ENCODE results near the gene UBE2D2. TPM values are rescaled to one million over a fixed set of nuclear protein-coding genes. Genes with fewer than 3 reads are reported as not detected.

The UBE2D2 gene
- total RNA-seq, 3 donors from 2014 or later = 139 to 145 (median 140) TPM

- Histone ChIP-seq H3K4me1 (ENCODE audit: low read depth) (peaks cover 41% of the 10 kb centered on the region), H3K9me3 (no peaks in the 10 kb centered on the region), H3K4me3 (no peak overlapping the region), H3K36me3 (ENCODE audit: low read depth) (no peaks in the 10 kb centered on the region)
- TF ChIP-seq CTCF (IDR thresholded peaks at IDR 0.05) = peak; percentile 86
- DNase-seq (peak; percentile 66 to 74 (median 69)), ATAC-seq (peak; percentile 37)
- intact Hi-C loops (cut with DNase I, micrococcal nuclease) = loop anchor here (2.0 to 10.0 kb wide), 4 partner anchors 59 to 131 kb away; no protein-coding TSS in a partner anchor
Measured at GRCh38 chr5:139633295-139634027, 72.3 kb downstream of the UBE2D2 start.

GRCh38 chr5:139634028-139634325, 72.8 kb downstream of the UBE2D2 start:
- peaks cover 46% of the 10 kb centered on the region for H3K4me1 ChIP-seq (ENCODE audit: low read depth)
- intact Hi-C loops (cut with DNase I, micrococcal nuclease) = loop anchor here (5.0 to 10.0 kb wide), 3 partner anchors 58 to 128 kb away; no protein-coding TSS in a partner anchor
- H3K4me3 ChIP-seq = no peak overlapping the region
- no peaks in the 10 kb centered on the region for H3K9me3 ChIP-seq
- ATAC-seq = no peak
- DNase-seq = peak in 1 of 3 donors; percentile 7
- no peak for TF ChIP-seq CTCF (IDR thresholded peaks at IDR 0.05)
- no peaks in the 10 kb centered on the region for H3K36me3 ChIP-seq (ENCODE audit: low read depth)

- no peak for TF ChIP-seq CTCF (IDR thresholded peaks at IDR 0.05)
- Histone ChIP-seq H3K4me1 (ENCODE audit: low read depth) (peaks cover 48% of the 10 kb centered on the region), H3K4me3 (no peak overlapping the region), H3K36me3 (ENCODE audit: low read depth) (no peaks in the 10 kb centered on the region), H3K9me3 (no peaks in the 10 kb centered on the region)
- intact Hi-C loops (cut with DNase I, micrococcal nuclease) = loop anchor here (5.0 to 10.0 kb wide), 3 partner anchors 58 to 128 kb away; no protein-coding TSS in a partner anchor
- ATAC-seq (no peak), DNase-seq (no peak)
Measured at GRCh38 chr5:139634541-139634940, 73.4 kb downstream of the UBE2D2 start.

GRCh38 chr5:139635191-139635590, 74.1 kb downstream of the UBE2D2 start:
- TF ChIP-seq CTCF (IDR thresholded peaks at IDR 0.05) = no peak
- intact Hi-C loops (cut with DNase I, micrococcal nuclease) = loop anchor here in 1 of 2 donors (10.0 kb wide), 1 partner anchor 60 kb away; no protein-coding TSS in a partner anchor
- Histone ChIP-seq H3K4me1 (ENCODE audit: low read depth) (peaks cover 48% of the 10 kb centered on the region), H3K9me3 (no peaks in the 10 kb centered on the region), H3K4me3 (no peak overlapping the region), H3K36me3 (ENCODE audit: low read depth) (no peaks in the 10 kb centered on the region)
- no peak for ATAC-seq
- peak in 1 of 3 donors; percentile 17 for DNase-seq

GRCh38 chr5:139635606-139636206, 74.6 kb downstream of the UBE2D2 start:
- Histone ChIP-seq H3K36me3 (ENCODE audit: low read depth) (no peaks in the 10 kb centered on the region), H3K4me1 (ENCODE audit: low read depth) (peaks cover 48% of the 10 kb centered on the region), H3K9me3 (no peaks in the 10 kb centered on the region), H3K4me3 (no peak overlapping the region)
- peak; percentile 61 for ATAC-seq
- intact Hi-C loops (cut with DNase I, micrococcal nuclease) = loop anchor here in 1 of 2 donors (10.0 kb wide), 1 partner anchor 59 kb away; no protein-coding TSS in a partner anchor
- peak; percentile 81 to 91 (median 87) for DNase-seq
- peak; percentile 54 for TF ChIP-seq CTCF (IDR thresholded peaks at IDR 0.05)
